BJ (cell line): ENCODE data around the gene BICRAL. TPM values are rescaled to one million over a fixed set of nuclear protein-coding genes. Genes with fewer than 3 reads are reported as not detected.
"Not testable (repeated sequence)": the region's sequence is repeated elsewhere in the genome, so short reads cannot be mapped to it uniquely, and the experiment has no call there.

Experiments used
- CTCF ChIA-PET: fragments of 350-600 bp; formaldehyde crosslinking; extraction: SDS; loops from one replicate; lab custom pipeline; 2021; ENCODE audit warnings: antibody characterized with exemption, inconsistent platforms; lab: Yijun Ruan, JAX
- POLR2A ChIA-PET: fragments of 300-600 bp; sonication (Branson Sonifier 250); formaldehyde crosslinking; extraction: SDS; loops from one replicate; lab custom pipeline; 2021; ENCODE audit warnings: antibody characterized with exemption; lab: Charles Lee
- DNase-seq: peaks from one replicate; pipeline ENCODE4 v3.0.0-alpha.2; 2011; ENCODE audit warnings: low read depth
- H3K27me3 ChIP-seq: 2 replicates; pipeline ENCODE4 v1.6.0; 2011; ENCODE audit warnings: low read length; ENCODE audit not compliant: control insufficient read depth, insufficient read depth
- H3K36me3 ChIP-seq: 2 replicates; pipeline ENCODE4 v1.5.1; 2011; ENCODE audit warnings: low read length; ENCODE audit not compliant: control insufficient read depth, insufficient read depth
- H3K4me3 ChIP-seq: 2 replicates; pipeline ENCODE4 v1.5.1; 2011; ENCODE audit warnings: low read depth, mild to moderate bottlenecking, control low read depth, low read length
- CTCF ChIP-seq: IDR thresholded peaks from 2 replicates; pipeline ENCODE4 v1.5.1; 2011; ENCODE audit warnings: low read depth, mild to moderate bottlenecking, control low read depth, inconsistent platforms, low read length, moderate library complexity; ENCODE audit not compliant: insufficient read depth
- polyA plus RNA-seq: library from polyadenylated mRNA; depleted of rRNA; stranded (reverse); fragments of >200 nt; gene quantifications from 2 replicates; pipeline ENCODE4 v1.2.3, GENCODE V29; 2011

BICRAL gene
- polyA plus RNA-seq, 1 experiment = 7.4 TPM

GRCh38 chr6:42774201-42774600 lies 7.7 kb upstream of the BICRAL start:
- POLR2A ChIA-PET = no interaction called here
- no peaks in the 10 kb centered on the region for H3K36me3 ChIP-seq
- CTCF ChIA-PET = no interaction called here
- no peak for DNase-seq
- TF ChIP-seq CTCF = no peak
- no peak overlapping the region for H3K4me3 ChIP-seq
- H3K27me3 ChIP-seq = no peaks in the 10 kb centered on the region

DNA sequence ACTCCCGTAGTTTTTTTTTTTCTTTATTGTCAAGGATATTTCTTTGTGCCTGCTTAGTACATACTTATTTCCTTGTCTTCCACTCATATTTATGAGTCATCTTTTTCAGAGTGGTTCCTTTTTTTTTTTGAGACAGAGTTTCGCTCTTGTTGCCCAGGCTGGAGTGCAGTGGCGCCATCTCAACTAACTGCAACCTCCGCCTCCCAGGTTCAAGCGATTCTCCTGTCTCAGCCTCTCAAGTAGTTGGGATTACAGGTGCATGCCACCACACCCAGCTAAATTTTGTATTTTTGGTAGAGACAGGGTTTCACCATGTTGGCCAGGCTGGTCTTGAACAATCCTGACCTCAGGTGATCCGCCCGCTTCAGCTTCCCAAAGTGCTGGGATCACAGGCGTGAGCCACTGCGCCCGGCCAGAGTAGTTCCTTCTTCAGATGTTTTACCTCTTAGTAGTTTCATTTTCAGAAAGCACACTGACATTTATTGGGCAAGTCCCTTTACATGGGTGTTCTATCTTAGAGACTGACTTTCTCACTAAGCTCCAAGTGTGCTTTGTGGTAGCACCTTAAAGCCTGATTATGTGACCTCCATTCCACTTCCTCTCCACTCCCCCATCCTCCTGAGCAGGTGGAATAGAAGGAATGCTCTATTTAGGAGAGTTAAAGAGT lies 6.9 kb upstream of the BICRAL start:
- H3K36me3 ChIP-seq, H3K27me3 ChIP-seq, H3K4me3 ChIP-seq, POLR2A ChIA-PET, DNase-seq: not testable (repeated sequence)
- CTCF ChIA-PET = interaction anchor here (1.4 kb wide), 1 partner anchor 9 kb away, joined by 5 read pairs; no protein-coding TSS in a partner anchor

DNA sequence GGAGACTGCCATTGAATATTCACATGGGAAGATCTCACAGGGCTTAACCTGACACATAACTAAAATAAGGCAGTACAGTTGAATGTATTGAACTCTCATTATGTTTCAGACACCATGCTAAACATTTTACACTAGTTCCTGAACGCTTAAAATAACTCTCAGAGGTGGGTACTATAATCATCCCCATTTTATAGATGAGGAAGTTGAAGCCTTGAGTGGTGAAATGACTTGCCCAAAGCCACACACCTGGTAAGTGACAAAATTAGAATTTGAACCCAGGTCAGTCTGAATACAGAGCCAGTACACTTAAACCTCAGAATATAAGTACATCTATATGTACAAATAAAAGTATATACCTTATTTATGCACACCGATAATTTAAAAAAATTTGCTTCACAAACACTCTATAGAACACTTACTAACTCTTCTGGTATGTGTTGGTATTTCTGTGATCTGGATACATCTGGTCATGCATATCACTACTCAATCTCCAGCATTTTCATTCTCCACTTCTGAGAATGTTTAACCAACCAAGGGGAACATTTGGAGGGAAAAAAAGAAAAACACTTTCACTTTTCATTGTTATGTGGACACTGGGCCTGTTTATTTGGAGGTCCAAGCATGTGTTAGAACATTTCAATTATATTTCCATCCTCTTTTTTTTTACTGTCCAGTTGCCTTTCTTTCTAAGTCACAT lies 4.6 kb upstream of the BICRAL start:
- Histone ChIP-seq H3K27me3 (no peaks in the 10 kb centered on the region), H3K4me3 (no peak overlapping the region), H3K36me3 (no peaks in the 10 kb centered on the region)
- ChIA-PET CTCF (no interaction called here), POLR2A (no interaction called here)
- TF ChIP-seq CTCF = no peak
- no peak for DNase-seq

GRCh38 chr6:42778122-42778521 lies 3.7 kb upstream of the BICRAL start:
- Histone ChIP-seq H3K36me3 (no peaks in the 10 kb centered on the region), H3K27me3 (no peaks in the 10 kb centered on the region), H3K4me3 (no peak overlapping the region)
- no peak for TF ChIP-seq CTCF
- no peak for DNase-seq
- ChIA-PET CTCF (interaction anchor here (1.1 kb wide), 1 partner anchor 8 kb away, joined by 4 read pairs; no protein-coding TSS in a partner anchor), POLR2A (no interaction called here)

DNA sequence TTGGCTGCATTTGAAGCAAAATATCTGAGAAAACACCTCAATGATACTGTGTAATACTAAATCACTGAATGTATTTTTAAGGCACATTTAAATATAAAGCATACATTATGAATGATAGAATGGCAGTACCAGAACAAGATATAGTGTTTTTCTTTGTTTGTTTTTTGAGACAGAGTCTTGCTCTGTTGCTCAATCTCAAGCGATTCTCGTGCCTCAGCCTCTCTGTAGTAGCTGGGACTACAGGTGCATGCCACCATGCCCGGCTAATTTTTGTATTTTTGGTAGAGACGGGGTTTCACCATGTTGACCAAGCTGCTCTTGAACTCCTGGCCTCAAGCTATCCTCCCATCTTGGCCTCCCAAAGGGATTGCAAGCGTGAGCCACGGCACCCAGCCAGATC lies 2.3 kb upstream of the BICRAL start:
- no peak for TF ChIP-seq CTCF
- ChIA-PET POLR2A (no interaction called here), CTCF (no interaction called here)
- Histone ChIP-seq H3K36me3 (no peaks in the 10 kb centered on the region), H3K4me3 (no peak overlapping the region), H3K27me3 (no peaks in the 10 kb centered on the region)
- no peak for DNase-seq
